ENCODE results near the gene TAL1.

The TAL1 gene

GRCh38 chr1:47214549-47214948 is 17.5 kb downstream of the TAL1 start:
- H2AFZ ChIP-seq (ENCODE audit: low read length): no peak overlapping the region
- no peak overlapping the region for H3K4me2 ChIP-seq (ENCODE audit: low read depth, low read length, poor library complexity, severe bottlenecking)
- no peaks in the 10 kb centered on the region for H4K20me1 ChIP-seq (ENCODE audit: insufficient read depth, low read length, poor library complexity, severe bottlenecking)
- H3K36me3 ChIP-seq (ENCODE audit: insufficient read depth, low read length): no peaks in the 10 kb centered on the region
- no peaks in the 10 kb centered on the region for H3K27me3 ChIP-seq (ENCODE audit: insufficient read depth, low read length, poor library complexity, severe bottlenecking)
- no peaks in the 10 kb centered on the region for H3K4me1 ChIP-seq (ENCODE audit: insufficient read depth, low read length, poor library complexity, severe bottlenecking)
- H3K9ac ChIP-seq (ENCODE audit: low read depth, low read length, poor library complexity, severe bottlenecking): no peak overlapping the region
- H3F3A ChIP-seq (ENCODE audit: low read depth): no peaks in the 10 kb centered on the region
- H3K79me2 ChIP-seq (ENCODE audit: insufficient read depth, low read length): no peaks in the 10 kb centered on the region
- no peaks in the 10 kb centered on the region for H3K9me2 ChIP-seq (replicated peaks; ENCODE audit: low read depth, low read length)
- no peak overlapping the region for H3K4me3 ChIP-seq (ENCODE audit: low read length, poor library complexity, severe bottlenecking)
- no peaks in the 10 kb centered on the region for H3K9me3 ChIP-seq (ENCODE audit: insufficient read depth, low read depth, low read length)
- TF ChIP-seq EZH2phosphoT487 (IDR thresholded peaks at IDR 0.05; ENCODE audit: borderline replicate concordance) (no peak), CTCF (conservative IDR thresholded peaks at IDR 0.05; ENCODE audit: low read length) (no peak)

GRCh38 chr1:47213230-47213963 is 18.6 kb downstream of the TAL1 start:
- no peak overlapping the region for H2AFZ ChIP-seq (ENCODE audit: low read length)
- no peak overlapping the region for H3K4me3 ChIP-seq (ENCODE audit: low read length, poor library complexity, severe bottlenecking)
- H3K9me3 ChIP-seq (ENCODE audit: insufficient read depth, low read depth, low read length): no peaks in the 10 kb centered on the region
- TF ChIP-seq CTCF (conservative IDR thresholded peaks at IDR 0.05; ENCODE audit: low read length) (no peak), EZH2phosphoT487 (IDR thresholded peaks at IDR 0.05; ENCODE audit: borderline replicate concordance) (no peak)
- no peaks in the 10 kb centered on the region for H3K4me1 ChIP-seq (ENCODE audit: insufficient read depth, low read length, poor library complexity, severe bottlenecking)
- H3K27me3 ChIP-seq (ENCODE audit: insufficient read depth, low read length, poor library complexity, severe bottlenecking): no peaks in the 10 kb centered on the region
- H3K9ac ChIP-seq (ENCODE audit: low read depth, low read length, poor library complexity, severe bottlenecking): no peak overlapping the region
- no peaks in the 10 kb centered on the region for H3K79me2 ChIP-seq (ENCODE audit: insufficient read depth, low read length)
- H3K9me2 ChIP-seq (replicated peaks; ENCODE audit: low read depth, low read length): no peaks in the 10 kb centered on the region
- no peak overlapping the region for H3K4me2 ChIP-seq (ENCODE audit: low read depth, low read length, poor library complexity, severe bottlenecking)
- no peaks in the 10 kb centered on the region for H3F3A ChIP-seq (ENCODE audit: low read depth)
- H3K36me3 ChIP-seq (ENCODE audit: insufficient read depth, low read length): no peaks in the 10 kb centered on the region
- no peaks in the 10 kb centered on the region for H4K20me1 ChIP-seq (ENCODE audit: insufficient read depth, low read length, poor library complexity, severe bottlenecking)

- H3K79me2 ChIP-seq (ENCODE audit: insufficient read depth, low read length): no peaks in the 10 kb centered on the region
- no peaks in the 10 kb centered on the region for H3K4me1 ChIP-seq (ENCODE audit: insufficient read depth, low read length, poor library complexity, severe bottlenecking)
- H2AFZ ChIP-seq (ENCODE audit: low read length): no peak overlapping the region
- H3K36me3 ChIP-seq (ENCODE audit: insufficient read depth, low read length): no peaks in the 10 kb centered on the region
- no peaks in the 10 kb centered on the region for H3K9me2 ChIP-seq (replicated peaks; ENCODE audit: low read depth, low read length)
- no peak overlapping the region for H3K9ac ChIP-seq (ENCODE audit: low read depth, low read length, poor library complexity, severe bottlenecking)
- no peak overlapping the region for H3K4me2 ChIP-seq (ENCODE audit: low read depth, low read length, poor library complexity, severe bottlenecking)
- no peaks in the 10 kb centered on the region for H4K20me1 ChIP-seq (ENCODE audit: insufficient read depth, low read length, poor library complexity, severe bottlenecking)
- H3F3A ChIP-seq (ENCODE audit: low read depth): no peaks in the 10 kb centered on the region
- no peaks in the 10 kb centered on the region for H3K27me3 ChIP-seq (ENCODE audit: insufficient read depth, low read length, poor library complexity, severe bottlenecking)
- H3K4me3 ChIP-seq (ENCODE audit: low read length, poor library complexity, severe bottlenecking): no peak overlapping the region
- TF ChIP-seq CTCF (conservative IDR thresholded peaks at IDR 0.05; ENCODE audit: low read length) (no peak), EZH2phosphoT487 (IDR thresholded peaks at IDR 0.05; ENCODE audit: borderline replicate concordance) (no peak)
- no peaks in the 10 kb centered on the region for H3K9me3 ChIP-seq (ENCODE audit: insufficient read depth, low read depth, low read length)
These were observed 19.3 kb downstream of the TAL1 start for GRCh38 chr1:47212636-47213229.
